GM06990 (cell line): ENCODE data around the gene ARAP2.

Source experiments
- DNase-seq: peaks from one replicate; pipeline ENCODE4 v3.0.0-alpha.2; 2011; ENCODE audit not compliant: insufficient read length; ENCODE audit errors: extremely low read depth
- H3K27me3 ChIP-seq: replicated peaks from 2 replicates; pipeline ENCODE4 v1.6.0; 2011; ENCODE audit warnings: low read length; ENCODE audit not compliant: control insufficient read depth, insufficient read depth
- H3K36me3 ChIP-seq: 2 replicates; pipeline ENCODE4 v1.5.1; 2011; ENCODE audit warnings: low read length; ENCODE audit not compliant: control insufficient read depth, insufficient read depth
- H3K4me3 ChIP-seq: replicated peaks from 2 replicates; pipeline ENCODE4 v1.5.1; 2011; ENCODE audit warnings: low read depth, mild to moderate bottlenecking, control low read depth, low read length
- CTCF ChIP-seq: IDR thresholded peaks from 2 replicates; pipeline ENCODE4 v1.5.1; 2011; ENCODE audit warnings: low read length, control low read depth, mild to moderate bottlenecking, inconsistent platforms; ENCODE audit not compliant: insufficient read depth, poor library complexity, severe bottlenecking

The ARAP2 gene

GRCh38 chr4:36286481-36286871, 42.2 kb upstream of the ARAP2 start:
- H3K36me3 ChIP-seq: no peaks in the 10 kb centered on the region
- DNase-seq: no peak
- TF ChIP-seq CTCF: no peak
- no peaks in the 10 kb centered on the region for H3K27me3 ChIP-seq
- H3K4me3 ChIP-seq: no peak overlapping the region

- peak; percentile 68 for DNase-seq
- no peak overlapping the region for H3K4me3 ChIP-seq
- no peaks in the 10 kb centered on the region for H3K36me3 ChIP-seq
- H3K27me3 ChIP-seq: no peaks in the 10 kb centered on the region
- TF ChIP-seq CTCF: no peak
Observed at GRCh38 chr4:36285784-36286480, 41.6 kb upstream of the ARAP2 start.

- Histone ChIP-seq H3K36me3 (no peaks in the 10 kb centered on the region), H3K4me3 (no peak overlapping the region), H3K27me3 (no peaks in the 10 kb centered on the region)
- no peak for TF ChIP-seq CTCF
- DNase-seq: no peak
Observed at GRCh38 chr4:36283912-36284465, 39.7 kb upstream of the ARAP2 start.

- TF ChIP-seq CTCF: no peak
- Histone ChIP-seq H3K4me3 (no peak overlapping the region), H3K27me3 (no peaks in the 10 kb centered on the region), H3K36me3 (no peaks in the 10 kb centered on the region)
- no peak for DNase-seq
Observed at GRCh38 chr4:36282503-36283030, 38.3 kb upstream of the ARAP2 start.

DNA sequence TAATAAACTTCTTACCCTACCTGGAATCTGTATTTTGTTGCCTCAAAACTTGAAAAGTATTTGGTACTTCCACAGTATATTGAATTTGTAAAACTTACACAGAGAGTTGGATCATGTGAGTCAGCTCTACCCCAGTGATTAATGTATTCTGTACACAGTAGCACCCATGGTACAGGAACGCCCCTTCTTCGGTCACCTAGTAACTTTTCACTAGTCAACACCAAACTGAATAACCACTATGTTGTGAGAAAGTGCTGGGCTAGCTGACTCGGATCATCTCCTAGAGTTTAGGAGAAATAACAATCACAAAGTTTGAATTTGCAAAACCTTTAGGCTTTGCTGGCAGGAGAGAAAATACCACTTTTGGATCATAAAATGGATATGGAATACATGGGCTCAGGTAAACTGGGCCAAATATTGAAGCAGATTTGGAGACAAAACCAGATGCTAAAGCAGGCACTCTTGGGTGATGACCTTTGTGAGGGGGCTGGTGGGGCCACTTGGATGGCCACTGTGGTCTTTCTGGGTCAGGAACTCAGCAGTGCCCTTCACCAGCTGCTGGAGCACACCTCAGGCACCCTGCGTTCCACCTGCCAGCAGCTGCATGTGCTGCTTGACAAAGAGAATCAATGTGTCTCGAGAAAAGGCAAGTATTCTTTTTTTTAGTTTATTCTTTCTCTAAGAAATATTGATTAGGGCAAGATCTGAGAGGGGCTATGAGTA, 37.2 kb upstream of the ARAP2 start, which contains the start of gene DTHD1:
Gene DTHD1, plus strand, starts transcription at position 233 of the 723 bp plus-strand sequence. Its CDS starts 143 bp downstream, at position 376.
- DNase-seq: no peak
- no peaks in the 10 kb centered on the region for H3K27me3 ChIP-seq

More for the DNA sequence above, 37.2 kb upstream of the ARAP2 start, which contains the start of gene DTHD1:
- Histone ChIP-seq H3K4me3 (no peak within 1 kb of the TSS), H3K36me3 (no peaks in the 10 kb centered on the region)
- TF ChIP-seq CTCF: no peak
